Stimulated activated CD8-positive, alpha-beta memory T cell treated with anti-CD3 and anti-CD28 coated beads, Interleukin-7, amount 100 ng/mL, for 24 hours (primary cell): ENCODE measurements around the gene SPINK13.
"Not testable (repeated sequence)": the region's sequence is repeated elsewhere in the genome, so short reads cannot be mapped to it uniquely, and the experiment has no call there.

Source experiments
- DNase-seq: peaks from one replicate; pipeline ENCODE4 v3.0.0-alpha.2; 2020; ENCODE audit warnings: low read depth

The SPINK13 gene

DNA sequence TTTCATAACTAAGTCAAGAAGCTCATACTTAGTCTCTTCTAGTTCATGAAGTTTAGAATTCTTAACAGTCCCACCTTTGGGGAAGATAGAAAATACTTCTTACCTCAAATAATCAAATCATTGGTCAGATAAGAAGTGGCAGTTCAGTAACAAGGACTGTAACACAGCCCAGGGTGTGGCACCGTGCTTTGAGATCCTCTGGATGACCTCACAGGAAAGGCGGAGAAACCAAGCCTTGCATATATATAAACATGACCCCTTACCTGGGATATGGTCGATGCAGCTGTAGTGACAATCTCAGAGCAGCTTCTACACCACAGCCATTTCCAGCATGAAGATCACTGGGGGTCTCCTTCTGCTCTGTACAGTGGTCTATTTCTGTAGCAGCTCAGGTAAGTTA is 43.6 kb downstream of the SPINK13 start, which contains the start of gene SPINK7:
Gene SPINK7, plus strand, starts transcription at position 271 of the 400 bp plus-strand sequence. Its CDS starts 61 bp downstream, at position 332.
- no peak for DNase-seq

DNA sequence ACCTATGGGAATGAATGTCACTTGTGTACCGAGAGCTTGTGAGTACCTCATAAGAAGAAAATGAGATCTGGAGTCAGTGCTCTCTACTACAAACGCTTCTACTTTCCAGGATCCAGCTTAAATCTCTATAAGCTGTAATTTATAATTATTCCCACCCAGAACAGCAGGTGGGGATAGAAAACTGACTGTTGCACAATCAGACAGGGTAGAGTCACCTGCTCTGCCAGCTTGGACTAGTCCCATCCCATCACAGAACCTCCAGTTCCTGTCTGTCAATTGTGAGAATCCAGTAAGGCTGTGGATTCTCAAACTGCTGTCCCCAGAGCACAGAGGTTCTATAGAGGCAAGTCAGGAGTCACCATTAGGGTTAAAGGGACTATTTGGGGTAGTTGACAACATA is 45.6 kb downstream of the SPINK13 start:
- no peak for DNase-seq

DNA sequence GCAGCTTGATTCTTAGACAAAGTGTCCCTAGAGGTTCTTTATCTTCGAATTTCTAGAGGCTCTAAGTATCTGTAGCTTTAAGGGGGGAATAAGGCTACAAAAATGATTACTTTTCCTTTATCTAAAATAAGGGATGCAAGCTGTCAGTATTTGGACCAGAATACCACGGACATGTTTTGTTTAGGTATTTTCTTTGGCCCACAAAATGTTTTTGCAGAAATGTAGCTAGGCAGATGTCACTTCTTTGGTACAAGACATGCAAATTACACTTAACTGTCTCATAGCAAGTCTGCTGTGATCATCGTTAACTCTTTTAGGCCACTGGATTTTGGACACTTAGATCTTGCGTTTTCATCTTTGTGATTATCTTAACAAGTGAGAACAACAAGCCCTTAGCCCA is 46.1 kb downstream of the SPINK13 start:
- no peak for DNase-seq

DNA sequence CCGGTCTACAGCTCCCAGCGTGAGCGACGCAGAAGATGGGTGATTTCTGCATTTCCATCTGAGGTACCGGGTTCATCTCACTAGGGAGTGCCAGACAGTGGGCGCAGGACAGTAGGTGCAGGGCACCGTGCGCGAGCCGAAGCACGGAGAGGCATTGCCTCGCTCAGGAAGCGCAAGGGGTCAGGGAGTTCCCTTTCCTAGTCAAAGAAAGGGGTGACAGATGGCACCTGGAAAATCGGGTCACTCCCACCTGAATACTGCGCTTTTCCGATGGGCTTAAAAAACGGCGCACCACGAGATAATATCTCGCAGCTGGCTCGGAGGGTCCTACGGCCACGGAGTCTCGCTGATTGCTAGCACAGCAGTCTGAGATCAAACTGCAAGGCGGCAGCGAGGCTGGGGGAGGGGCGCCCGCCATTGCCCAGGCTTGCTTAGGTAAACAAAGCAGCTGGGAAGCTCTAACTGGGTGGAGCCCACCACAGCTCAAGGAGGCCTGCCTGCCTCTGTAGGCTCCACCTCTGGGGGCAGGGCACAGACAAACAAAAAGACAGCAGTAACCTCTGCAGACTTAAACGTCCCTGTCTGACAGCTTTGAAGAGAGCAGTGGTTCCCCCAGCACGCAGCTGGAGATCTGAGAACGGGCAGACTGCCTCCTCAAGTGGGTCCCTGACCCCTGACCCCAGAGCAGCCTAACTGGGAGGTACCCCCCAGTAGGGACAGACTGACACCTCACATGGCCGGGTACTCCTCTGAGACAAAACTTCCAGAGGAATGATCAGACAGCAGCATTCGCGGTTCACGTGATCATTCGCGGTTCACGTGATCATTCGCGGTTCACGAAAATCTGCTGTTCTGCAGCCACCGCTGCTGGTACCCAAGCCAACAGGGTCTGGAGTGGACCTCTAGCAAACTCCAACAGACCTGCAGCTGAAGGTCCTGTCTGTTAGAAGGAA is 51.7 kb downstream of the SPINK13 start:
- DNase-seq: not testable (repeated sequence)

DNA sequence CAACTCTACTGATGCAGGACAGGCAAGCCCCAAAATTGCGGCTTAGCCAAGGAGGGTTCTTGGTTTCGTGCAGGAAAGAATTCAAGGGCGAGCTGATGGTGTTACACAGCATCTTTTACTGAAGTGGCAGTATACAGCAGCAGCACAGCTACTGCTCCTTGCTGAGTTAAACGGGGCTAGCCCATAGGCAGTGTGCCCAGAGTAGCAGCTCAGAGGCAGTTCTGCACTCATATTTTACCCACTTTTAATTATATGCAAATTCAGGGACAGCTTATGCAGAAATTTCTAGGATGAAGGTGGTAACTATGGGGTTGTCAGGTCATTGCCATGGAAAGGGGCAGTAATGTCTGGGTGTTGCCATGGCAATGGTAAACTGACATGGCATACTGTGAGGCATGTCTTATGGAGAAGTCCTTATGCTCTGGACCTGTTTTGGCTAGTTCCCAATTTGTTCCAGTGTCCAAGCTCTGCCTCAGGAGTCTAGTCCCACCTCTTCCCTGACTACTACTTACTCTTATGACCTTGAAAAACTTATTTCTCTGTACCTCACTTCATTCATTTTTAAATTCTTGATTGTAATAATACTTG is 64.8 kb downstream of the SPINK13 start:
- DNase-seq: no peak

DNA sequence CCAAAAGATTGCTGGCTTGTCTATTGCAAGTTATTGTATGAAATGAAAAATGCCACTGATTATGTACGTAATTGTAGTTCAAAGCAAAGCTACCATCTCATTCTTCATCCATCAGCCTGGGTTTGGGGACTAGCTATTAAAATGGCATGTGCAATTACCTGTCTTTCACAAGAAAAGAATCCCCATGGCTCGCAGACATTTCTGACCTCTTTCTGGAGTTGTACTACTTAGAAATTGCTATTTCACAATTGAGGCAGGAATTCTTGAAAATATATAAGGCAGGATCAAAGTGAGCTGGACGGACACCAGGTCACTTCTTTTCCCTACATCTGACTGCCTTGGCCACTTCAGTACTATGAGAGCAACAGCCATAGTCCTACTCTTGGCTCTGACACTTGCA is 66.7 kb downstream of the SPINK13 start, which contains the start of gene SPINK9:
Gene SPINK9, plus strand, starts transcription at position 301 of the 400 bp plus-strand sequence. Its CDS starts 55 bp downstream, at position 356.
- no peak for DNase-seq
